Lower lobe of right lung (tissue), 2 donors: ENCODE measurements around the gene GAD2. TPM values are rescaled to one million over a fixed set of nuclear protein-coding genes. Genes with fewer than 3 reads are reported as not detected.

Experiments
- ATAC-seq, 2 donors: fragments of 200-7000 bp; cut with Tn5 transposase; one replicate each; pipeline ENCODE4 v1.9.1; 2020 to 2022; ENCODE audit warnings: mild to moderate bottlenecking in 2 of 2, moderate library complexity in 2 of 2
- DNase-seq: peaks from one replicate; pipeline ENCODE4 v3.0.0-alpha.2; 2020
- H3K27ac ChIP-seq: fragments of 200-600 bp; one replicate; pipeline ENCODE4 v1.8.0; 2022
- H3K27me3 ChIP-seq: fragments of 200-600 bp; one replicate; pipeline ENCODE4 v1.8.0; 2022; ENCODE audit warnings: low read depth
- H3K36me3 ChIP-seq: fragments of 200-600 bp; one replicate; pipeline ENCODE4 v1.8.0; 2022; ENCODE audit warnings: mild to moderate bottlenecking
- H3K4me1 ChIP-seq: fragments of 200-600 bp; one replicate; pipeline ENCODE4 v1.8.0; 2022
- H3K4me3 ChIP-seq: fragments of 200-600 bp; one replicate; pipeline ENCODE4 v1.8.0; 2022; ENCODE audit warnings: mild to moderate bottlenecking
- H3K9me3 ChIP-seq: fragments of 200-600 bp; one replicate; pipeline ENCODE4 v1.8.0; 2022
- CTCF ChIP-seq: fragments of 200-600 bp; IDR thresholded peaks from one replicate; pipeline ENCODE4 v1.8.0; 2022; ENCODE audit warnings: antibody characterized with exemption, mild to moderate bottlenecking
- intact Hi-C: fragments of 100-400 bp; cut with DNase I; formaldehyde crosslinking; loops from one replicate; pipeline ENCODE4 v1.11.0; 2022
- total RNA-seq: library from RNA; stranded (reverse); fragmentation: NEBNext Ultra II Directional; extraction: Animal tissue kit (Norgen Biotek cat#: 25700); gene quantifications from one replicate; pipeline ENCODE4 v1.2.1, GENCODE V29; 2021
- donor health status: DM: no; HTN: yes; CAD: no; lungs with severe emphysema.

The GAD2 gene
- total RNA-seq, 1 donor from 2014 or later, result not detected

GRCh38 chr10:26259341-26259740 lies 42.8 kb downstream of the GAD2 start:
- H3K4me3 ChIP-seq, result no peak overlapping the region
- TF ChIP-seq CTCF, result no peak
- no peaks in the 10 kb centered on the region for H3K4me1 ChIP-seq
- intact Hi-C loops, result no loop called here
- no peaks in the 10 kb centered on the region for H3K36me3 ChIP-seq
- H3K27me3 ChIP-seq, result no peaks in the 10 kb centered on the region
- ATAC-seq (no peak), DNase-seq (no peak)
- no peaks in the 10 kb centered on the region for H3K9me3 ChIP-seq
- no peak overlapping the region for H3K27ac ChIP-seq

- no peaks in the 10 kb centered on the region for H3K9me3 ChIP-seq
- DNase-seq (no peak), ATAC-seq (peak in 1 of 2 donors; percentile 33)
- no peak overlapping the region for H3K4me3 ChIP-seq
- no peaks in the 10 kb centered on the region for H3K4me1 ChIP-seq
- no peak overlapping the region for H3K27ac ChIP-seq
- intact Hi-C loops, result loop anchor here (5.0 kb wide), 1 partner anchor 392 kb away; no protein-coding TSS in a partner anchor
- no peaks in the 10 kb centered on the region for H3K36me3 ChIP-seq
- H3K27me3 ChIP-seq, result no peaks in the 10 kb centered on the region
- TF ChIP-seq CTCF, result peak; percentile 17
Measured at GRCh38 chr10:26269754-26270153, 53.2 kb downstream of the GAD2 start.

- DNase-seq (no peak), ATAC-seq (no peak)
- Histone ChIP-seq H3K27me3 (no peaks in the 10 kb centered on the region), H3K4me1 (no peaks in the 10 kb centered on the region), H3K9me3 (no peaks in the 10 kb centered on the region), H3K27ac (no peak overlapping the region), H3K4me3 (no peak overlapping the region), H3K36me3 (no peaks in the 10 kb centered on the region)
- no peak for TF ChIP-seq CTCF
- intact Hi-C loops, result no loop called here
Measured at GRCh38 chr10:26274391-26274790, 57.8 kb downstream of the GAD2 start.

- ATAC-seq, result no peak
- H3K4me1 ChIP-seq, result no peaks in the 10 kb centered on the region
- no peak overlapping the region for H3K27ac ChIP-seq
- intact Hi-C loops, result no loop called here
- H3K36me3 ChIP-seq, result no peaks in the 10 kb centered on the region
- no peaks in the 10 kb centered on the region for H3K27me3 ChIP-seq
- no peaks in the 10 kb centered on the region for H3K9me3 ChIP-seq
- no peak overlapping the region for H3K4me3 ChIP-seq
- TF ChIP-seq CTCF, result no peak
- DNase-seq, result no peak
Measured at GRCh38 chr10:26278295-26278694, 61.7 kb downstream of the GAD2 start.

GRCh38 chr10:26290236-26290635 lies 73.7 kb downstream of the GAD2 start:
- Histone ChIP-seq H3K9me3 (no peaks in the 10 kb centered on the region), H3K27me3 (no peaks in the 10 kb centered on the region), H3K27ac (no peak overlapping the region), H3K4me1 (no peaks in the 10 kb centered on the region), H3K36me3 (no peaks in the 10 kb centered on the region), H3K4me3 (no peak overlapping the region)
- no peak for DNase-seq
- no peak for TF ChIP-seq CTCF
- intact Hi-C loops, result no loop called here
- no peak for ATAC-seq
